ENCODE data around the gene DPP3.
"Not testable (repeated sequence)": the region's sequence is repeated elsewhere in the genome, so short reads cannot be mapped to it uniquely, and the experiment has no call there.

DPP3 gene

GRCh38 chr11:66532784-66533183 is 52.5 kb downstream of the DPP3 start:
- DNase-seq (ENCODE audit: low read depth), result no peak

DNA sequence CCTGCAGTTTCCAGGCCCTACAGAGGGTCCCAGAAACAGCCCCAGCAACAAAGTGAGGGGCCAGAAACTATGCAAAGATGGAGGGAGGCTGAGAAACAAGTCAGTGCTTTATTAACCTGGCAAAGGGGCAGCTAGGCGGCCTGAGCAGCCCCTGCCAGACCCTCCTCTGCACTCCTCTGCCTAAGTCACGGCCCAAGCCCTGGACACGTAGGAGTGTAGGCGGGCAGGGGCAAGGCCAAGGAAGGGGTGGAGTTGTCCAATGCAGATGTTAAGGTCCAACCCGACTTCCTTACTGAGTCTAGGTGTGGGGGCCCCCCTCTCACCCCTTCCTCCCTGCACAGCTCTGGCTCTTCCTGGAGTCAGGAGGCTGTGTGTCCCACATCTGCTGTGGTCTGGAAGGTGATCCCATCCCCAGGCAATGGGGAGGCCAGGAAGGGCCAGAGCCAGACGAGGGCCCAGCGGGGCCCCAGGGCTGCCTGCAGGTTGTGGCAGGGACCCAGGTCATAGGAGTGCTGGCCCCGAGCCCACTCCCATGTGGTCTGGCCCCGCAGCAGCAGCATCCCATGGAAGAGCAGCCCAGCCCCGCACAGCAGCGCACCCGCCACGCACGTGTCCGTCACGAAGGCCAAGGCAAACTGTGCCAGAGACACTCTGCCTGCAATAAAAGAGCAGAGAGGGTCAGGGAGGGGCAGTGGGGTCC is 59.1 kb downstream of the DPP3 start:
- DNase-seq (ENCODE audit: low read depth), result no peak

DNA sequence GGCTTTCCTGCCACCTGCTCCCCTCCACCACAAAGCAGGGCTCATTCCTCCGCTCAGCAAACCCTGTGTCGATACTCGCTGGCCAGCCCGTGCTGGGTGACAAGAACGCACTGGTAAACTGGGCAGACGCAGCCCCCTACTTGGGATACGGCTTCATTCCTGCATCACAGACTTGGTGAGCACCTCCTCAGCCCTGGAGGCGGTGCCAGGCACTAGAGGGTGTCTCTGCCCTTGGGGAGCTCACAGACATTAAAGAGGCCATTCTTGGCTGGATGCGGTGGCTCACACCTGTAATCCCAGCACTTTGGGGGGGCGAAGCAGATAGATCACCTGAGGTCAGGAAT is 59.6 kb downstream of the DPP3 start:
- DNase-seq (ENCODE audit: low read depth), result no peak

GRCh38 chr11:66540598-66540997 is 60.4 kb downstream of the DPP3 start:
- not testable (repeated sequence) for DNase-seq (ENCODE audit: low read depth)

DNA sequence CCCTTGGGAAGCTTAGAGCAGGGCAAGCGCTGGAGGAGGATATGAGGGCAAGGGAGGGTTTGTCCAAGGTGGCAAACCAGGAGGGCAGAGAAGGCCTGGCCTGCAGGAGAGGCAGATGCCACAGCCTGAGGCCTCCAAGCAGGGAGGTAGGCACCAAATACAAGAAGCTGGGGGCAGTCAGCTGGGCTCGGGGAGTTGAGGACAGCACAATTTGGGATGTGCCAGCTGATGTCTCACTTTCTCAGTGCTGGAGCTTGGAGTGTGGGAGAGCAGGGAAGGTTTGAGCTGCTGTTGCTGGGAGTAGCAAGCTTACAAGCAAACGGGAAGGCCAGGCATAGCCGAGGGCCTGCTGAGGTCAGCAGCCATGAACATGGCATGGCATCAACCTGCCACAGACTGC is 61.7 kb downstream of the DPP3 start:
- no peak for DNase-seq (ENCODE audit: low read depth)

DNA sequence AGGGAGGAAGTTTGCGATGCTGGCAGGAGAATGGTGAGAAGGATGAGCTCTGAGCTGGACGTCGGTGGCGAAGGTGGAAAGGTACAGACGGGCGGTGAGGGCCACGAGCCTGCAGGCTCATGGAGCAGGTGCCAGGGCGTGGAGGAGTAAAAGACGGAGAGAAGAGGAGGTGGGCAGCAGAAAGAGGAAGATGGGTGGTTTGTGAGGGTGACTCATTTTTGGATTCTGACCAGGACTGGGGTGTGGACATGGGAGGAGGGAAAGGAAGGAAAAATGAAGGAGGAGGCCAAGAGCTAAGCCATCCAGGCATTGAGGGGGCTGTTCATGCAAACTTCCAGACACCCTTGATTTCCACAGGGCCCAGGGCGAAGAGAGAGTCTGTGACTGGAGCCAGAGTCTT is 62.1 kb downstream of the DPP3 start:
- no peak for DNase-seq (ENCODE audit: low read depth)

- peak; percentile 39 for DNase-seq (ENCODE audit: low read depth)
These were observed 63.3 kb downstream of the DPP3 start for GRCh38 chr11:66543263-66544107.

DNA sequence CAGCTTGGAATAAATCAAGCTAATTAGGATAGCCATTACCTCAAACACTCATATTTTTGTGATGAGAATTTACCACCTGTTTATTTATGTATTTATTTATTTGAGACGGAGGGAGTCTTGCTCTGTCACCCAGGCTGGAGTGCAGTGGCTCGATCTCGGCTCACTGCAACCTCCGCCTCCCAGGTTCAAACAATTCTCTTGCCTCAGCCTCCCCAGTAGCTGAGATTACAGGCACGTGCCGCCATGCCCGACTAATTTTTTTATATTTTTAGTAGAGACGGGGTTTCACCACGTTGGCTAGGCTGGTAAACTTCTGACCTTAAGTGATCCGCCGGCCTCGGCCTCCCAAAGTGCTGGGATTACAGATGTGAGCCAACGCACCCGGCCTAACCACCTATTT is 64.7 kb downstream of the DPP3 start:
- not testable (repeated sequence) for DNase-seq (ENCODE audit: low read depth)

DNA sequence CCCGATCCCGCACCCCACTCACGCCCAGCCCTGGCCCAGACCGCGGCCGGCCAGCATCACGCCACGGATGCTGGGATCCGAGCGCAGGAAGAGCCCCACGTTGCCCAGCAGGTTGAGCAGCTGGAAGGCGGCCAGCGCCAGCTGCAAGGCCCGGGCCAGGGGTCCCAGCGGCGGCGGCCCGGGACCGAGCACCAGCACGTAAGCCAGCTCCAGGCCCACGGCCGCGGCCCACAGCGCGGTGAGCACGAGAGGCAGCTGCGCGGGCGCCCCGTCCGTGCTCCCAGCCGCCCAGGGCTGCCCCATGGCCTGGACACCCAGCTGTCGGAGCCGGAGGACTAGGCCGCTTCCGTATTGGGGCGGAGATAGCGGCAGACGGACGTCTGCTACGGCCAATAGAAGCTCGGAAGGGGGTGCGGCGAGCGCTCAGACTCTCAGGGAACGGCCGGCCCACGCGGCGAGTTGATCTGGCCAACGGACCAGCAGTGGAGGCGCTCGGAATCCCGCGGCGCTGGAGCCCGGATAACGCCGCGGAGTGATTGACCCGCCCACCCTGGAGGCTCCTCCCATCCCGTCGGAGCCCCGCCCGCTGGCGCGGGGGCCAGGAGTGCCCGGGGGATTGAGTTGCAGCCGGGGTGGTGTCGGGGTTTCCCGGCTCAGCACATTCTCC is 65.6 kb downstream of the DPP3 start, which contains the start of gene ZDHHC24:
TSS of gene ZDHHC24 (minus strand) at position 348 of the 667 bp plus-strand sequence. CDS start at position 303, 45 bp downstream.
- peak; percentile 75 for DNase-seq (ENCODE audit: low read depth)

DNA sequence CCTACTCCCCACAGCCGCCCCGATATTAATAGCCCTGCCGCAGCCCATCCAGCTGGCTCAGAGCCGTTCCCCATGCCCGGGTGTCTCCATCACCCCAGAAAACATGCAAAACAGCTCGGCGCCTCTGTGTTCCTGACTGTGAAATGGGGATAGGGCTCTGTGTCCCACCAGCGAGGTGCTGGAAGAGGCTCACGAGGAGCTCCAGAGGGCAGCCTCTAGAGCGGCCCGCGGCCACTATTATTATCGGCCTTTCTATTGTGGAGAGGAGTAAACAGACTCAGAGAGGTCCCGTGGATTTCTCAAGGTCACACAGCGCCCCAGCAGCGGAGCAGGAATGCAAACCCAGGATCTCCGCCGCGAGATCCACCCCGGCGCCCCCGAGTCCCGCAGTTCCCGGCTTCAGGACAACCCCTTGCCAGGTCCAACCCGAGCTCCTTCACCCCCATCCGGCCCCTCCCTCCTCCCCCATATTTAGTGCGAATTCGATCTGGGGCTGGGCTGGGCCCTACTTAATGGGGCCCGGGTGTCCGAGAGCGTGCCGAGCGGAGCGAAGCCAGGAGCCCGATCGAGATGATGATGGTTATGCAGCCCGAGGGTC is 66.2 kb downstream of the DPP3 start, which contains the start of gene ACTN3:
TSS of gene ACTN3 (plus strand) at position 536 of the 598 bp plus-strand sequence. CDS start at position 571, 35 bp downstream.
- no peak for DNase-seq (ENCODE audit: low read depth)

GRCh38 chr11:66546966-66547661 is 66.9 kb downstream of the DPP3 start:
- DNase-seq (ENCODE audit: low read depth), result no peak

DNA sequence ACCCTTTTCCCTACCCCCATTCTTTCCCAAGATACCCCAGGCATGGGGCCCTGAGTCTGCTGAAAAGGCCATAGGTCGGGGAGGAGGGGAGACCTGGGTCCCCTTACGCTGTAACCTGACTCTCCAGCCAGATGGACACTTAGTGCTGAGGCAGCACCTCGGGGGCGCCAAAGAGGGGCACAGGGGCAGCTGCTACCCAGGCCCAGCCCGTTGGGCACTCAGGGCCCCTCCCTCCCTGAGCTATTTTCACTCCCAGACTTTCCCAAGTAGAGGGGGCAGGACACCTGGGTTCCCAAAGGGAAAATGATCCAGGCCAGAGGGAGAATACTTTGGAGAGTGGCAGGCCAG is 67.4 kb downstream of the DPP3 start:
- DNase-seq (ENCODE audit: low read depth), result no peak

- DNase-seq (ENCODE audit: low read depth), result no peak
These were observed 67.8 kb downstream of the DPP3 start for GRCh38 chr11:66548041-66548440.

DNA sequence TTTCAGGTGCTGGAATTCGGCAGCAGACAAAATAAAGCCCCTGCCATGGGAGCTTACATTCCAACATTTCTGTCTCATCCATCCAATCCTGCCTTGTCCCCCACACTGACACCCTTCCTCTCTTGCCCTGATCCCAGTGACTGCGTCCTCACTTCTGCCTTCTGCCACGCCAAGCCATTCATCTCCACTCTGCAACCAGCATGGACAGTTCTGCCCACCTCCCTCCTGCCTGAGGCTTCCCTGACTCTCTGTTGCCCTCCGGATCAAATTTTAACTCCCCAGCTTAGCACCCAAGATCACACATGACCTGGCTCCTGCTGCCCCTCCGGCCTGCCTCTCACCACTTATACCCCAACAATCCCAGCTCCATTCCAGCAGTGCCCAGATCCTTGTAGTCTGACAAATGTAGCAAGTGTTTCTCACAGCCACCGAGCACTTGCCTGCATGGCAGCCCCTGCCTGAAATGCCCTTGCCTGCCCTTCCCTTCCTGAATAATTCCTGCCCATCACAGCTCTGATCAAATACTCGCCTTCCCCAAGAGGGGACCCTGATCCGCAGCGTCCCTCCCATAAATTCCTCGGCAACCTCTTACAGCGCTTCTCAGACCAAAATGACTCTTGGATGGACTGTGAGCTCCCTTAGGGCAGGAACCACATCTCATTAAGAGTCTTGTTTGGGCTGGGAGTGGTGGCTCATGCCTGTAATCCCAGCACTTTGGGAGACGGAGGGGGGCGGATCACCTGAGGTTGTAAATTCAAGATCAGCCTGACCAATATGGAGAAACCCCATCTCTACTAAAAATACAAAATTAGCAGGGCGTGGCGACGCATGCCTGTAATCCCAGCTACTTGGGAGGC is 68.8 kb downstream of the DPP3 start:
- DNase-seq (ENCODE audit: low read depth), result no peak

DNA sequence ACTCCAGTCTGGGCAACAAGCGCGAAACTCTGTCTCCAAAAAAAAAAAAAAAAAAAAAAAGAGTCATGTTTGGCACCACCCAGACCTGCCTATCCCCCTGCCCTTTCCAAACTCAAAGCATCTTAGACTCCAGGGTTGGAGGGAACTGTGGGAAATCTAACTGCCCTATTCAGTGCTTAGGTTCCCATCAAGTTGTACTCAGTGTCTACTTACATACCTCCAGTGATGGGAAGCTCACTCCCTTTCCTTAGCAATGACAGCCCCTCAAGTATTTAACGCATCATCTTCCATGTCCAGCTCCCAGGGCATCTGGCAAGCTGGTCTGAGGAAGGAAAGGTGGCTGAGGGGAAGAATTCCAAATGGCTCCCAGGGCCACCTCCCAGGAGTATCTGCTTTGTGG is 69.5 kb downstream of the DPP3 start:
- no peak for DNase-seq (ENCODE audit: low read depth)

- no peak for DNase-seq (ENCODE audit: low read depth)
These were observed 70.7 kb downstream of the DPP3 start for GRCh38 chr11:66550887-66551286.

GRCh38 chr11:66554602-66555001 is 74.4 kb downstream of the DPP3 start:
- DNase-seq (ENCODE audit: low read depth), result no peak

DNA sequence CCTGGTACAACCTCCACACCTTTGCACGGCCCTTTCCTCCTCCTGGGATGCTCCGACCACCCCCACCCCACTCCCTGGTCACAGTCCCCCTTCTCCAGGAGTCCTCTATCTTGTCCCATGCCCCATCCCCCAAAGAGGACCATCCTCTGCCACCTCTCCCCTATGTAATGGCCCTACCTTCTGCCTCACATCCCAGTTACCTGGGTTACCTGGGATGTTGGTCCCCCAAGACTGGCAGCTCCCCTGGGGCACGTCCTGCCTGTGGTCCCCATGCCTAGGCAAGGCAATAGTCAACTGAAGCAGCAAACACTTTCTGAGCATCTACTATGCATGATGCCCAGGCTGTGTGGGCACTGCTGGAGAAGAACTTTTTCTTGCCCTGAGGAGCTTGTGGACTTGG is 75.2 kb downstream of the DPP3 start:
- DNase-seq (ENCODE audit: low read depth), result no peak

- DNase-seq (ENCODE audit: low read depth), result no peak
These were observed 75.9 kb downstream of the DPP3 start for GRCh38 chr11:66556086-66556485.

DNA sequence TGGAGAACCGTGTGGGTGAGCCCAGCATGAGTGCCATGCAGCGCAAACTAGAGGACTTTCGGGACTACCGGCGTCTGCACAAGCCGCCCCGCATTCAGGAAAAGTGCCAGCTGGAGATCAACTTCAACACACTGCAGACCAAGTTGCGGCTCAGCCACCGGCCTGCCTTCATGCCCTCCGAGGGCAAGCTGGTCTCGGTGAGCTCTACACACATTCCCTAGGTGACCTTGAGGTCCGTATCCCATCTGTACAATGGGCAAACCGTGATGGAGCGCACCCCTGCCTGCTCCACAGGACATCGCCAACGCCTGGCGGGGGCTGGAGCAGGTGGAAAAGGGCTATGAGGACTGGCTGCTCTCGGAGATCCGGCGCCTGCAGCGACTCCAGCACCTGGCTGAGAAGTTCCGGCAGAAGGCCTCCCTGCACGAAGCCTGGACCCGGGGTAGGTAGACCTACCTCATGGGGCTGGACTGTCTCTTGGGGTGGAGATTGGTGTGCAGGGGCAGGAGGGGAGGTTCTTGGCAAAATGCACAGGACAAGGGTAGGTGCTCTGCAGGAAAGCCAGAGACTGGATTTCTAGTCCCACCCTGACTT is 77.6 kb downstream of the DPP3 start:
- DNase-seq (ENCODE audit: low read depth), result no peak

All from T-helper 22 cell (primary cell).